Panc1 (cell line): ENCODE results near the gene KCNC1.

ENCODE experiments used
- CTCF ChIP-seq: fragments of 450-650 bp; IDR thresholded peaks from 2 replicates; pipeline ENCODE4 v1.5.1; 2017; ENCODE audit warnings: mild to moderate bottlenecking
- POLR2AphosphoS5 ChIP-seq: IDR thresholded peaks from 2 replicates; pipeline ENCODE4 v1.6.1; 2012; ENCODE audit warnings: mild to moderate bottlenecking, low read depth, low read length, moderate library complexity
- TCF7L2 ChIP-seq: IDR thresholded peaks from 2 replicates; pipeline ENCODE4 v1.6.1; 2011; ENCODE audit warnings: mild to moderate bottlenecking, low read depth, low read length, inconsistent platforms

- TF ChIP-seq CTCF: no peak
- TF ChIP-seq POLR2AphosphoS5: no peak
- no peak for TF ChIP-seq TCF7L2
Observed at GRCh38 chr11:17720796-17721171, 13.8 kb upstream of the KCNC1 start.
